HG03039 (cell line): ENCODE results near the gene RIPK4.
"Not testable (repeated sequence)": the region's sequence is repeated elsewhere in the genome, so short reads cannot be mapped to it uniquely, and the experiment has no call there.

ENCODE experiments used
- ATAC-seq: cut with Tn5 transposase; IDR thresholded peaks from one replicate; pipeline ENCODE4 v1.9.1; 2021; ENCODE audit warnings: mild to moderate bottlenecking, moderate library complexity; ENCODE audit not compliant: unreplicated experiment

The RIPK4 gene

DNA sequence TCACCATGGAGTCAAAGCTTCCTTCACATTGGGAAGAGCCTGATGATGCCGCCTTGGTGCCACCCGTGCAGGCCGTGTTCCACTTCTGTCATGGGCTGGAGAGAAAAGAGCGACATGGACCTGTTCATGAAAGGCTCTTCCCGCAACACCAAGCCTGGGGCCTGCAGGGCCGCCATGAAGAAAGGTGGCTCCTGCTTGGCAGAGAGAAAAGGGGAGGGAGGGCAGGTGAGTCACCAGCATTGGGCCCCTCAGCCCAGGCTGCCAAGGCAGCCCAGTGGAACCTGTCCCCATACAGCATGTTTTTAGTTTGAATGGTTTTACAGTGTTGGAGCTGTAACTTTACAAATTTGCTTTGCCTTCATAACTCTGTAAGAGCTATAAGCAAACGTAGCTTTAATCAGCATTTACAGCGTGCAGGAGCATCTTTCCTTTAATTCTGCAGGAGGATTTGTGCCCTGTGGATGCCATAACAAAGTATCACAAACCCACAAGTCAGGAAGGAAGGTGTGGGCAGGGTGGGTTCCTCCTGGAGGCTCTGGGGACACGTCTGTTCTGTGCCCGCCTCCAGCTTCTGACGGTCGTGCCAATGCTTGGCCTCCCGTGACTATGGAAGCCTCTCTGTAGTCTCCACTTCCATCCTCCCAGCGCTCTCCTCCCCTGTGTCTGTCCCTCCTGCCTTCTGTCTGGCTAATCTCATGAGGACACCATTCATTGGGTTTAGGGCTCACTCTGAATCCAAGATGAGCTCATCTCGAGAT lies 49.1 kb downstream of the RIPK4 start:
- no peak for ATAC-seq

DNA sequence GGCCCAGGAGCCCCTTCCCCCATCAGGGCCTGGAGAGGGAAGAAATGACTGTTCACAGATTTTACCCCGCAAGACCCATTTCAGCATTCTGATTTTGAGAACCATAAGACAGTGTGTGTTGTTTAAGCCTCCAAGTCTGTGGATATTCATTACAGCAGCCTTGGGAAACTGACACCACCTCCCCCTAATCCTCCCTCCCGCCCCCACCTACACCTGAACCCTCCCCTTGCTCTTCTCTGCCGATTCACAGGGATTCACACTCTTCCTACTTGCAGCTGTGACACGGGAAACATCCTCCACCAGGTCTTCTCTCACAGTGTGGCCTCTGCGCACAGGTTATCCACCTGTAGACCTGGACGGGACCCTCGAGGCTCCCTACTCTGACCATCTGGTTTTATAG lies 50.1 kb downstream of the RIPK4 start:
- no peak for ATAC-seq

DNA sequence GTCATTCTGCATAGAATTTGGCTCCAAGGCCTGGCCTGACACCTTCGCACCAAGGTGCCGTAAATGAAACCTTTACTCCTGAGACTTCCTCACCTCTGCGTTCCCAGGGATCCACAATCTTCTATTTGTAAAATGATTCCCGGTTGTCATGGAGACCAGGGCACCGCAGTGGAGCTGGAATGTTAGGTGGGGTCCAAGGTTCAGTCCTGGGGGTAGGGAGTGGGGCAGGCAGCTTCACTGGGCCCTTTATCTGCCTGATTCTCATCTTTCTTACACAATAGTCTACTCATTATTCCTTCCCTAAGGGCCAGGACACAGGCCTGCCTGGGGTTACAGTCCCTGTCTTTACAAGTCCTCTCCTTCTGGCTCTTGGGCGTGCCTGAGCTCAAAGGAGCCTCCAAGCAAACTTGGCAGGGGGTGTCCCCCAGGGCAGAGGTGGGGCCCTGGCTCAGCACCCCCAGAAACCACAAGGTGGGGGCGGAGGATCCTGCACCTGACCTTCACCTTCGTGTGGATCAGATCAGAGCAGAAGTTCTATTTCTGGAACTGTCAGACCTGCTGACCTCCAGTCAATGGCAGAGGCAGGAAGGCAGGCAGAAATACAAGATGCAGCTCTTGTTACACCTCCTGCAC lies 51.1 kb downstream of the RIPK4 start:
- no peak for ATAC-seq

DNA sequence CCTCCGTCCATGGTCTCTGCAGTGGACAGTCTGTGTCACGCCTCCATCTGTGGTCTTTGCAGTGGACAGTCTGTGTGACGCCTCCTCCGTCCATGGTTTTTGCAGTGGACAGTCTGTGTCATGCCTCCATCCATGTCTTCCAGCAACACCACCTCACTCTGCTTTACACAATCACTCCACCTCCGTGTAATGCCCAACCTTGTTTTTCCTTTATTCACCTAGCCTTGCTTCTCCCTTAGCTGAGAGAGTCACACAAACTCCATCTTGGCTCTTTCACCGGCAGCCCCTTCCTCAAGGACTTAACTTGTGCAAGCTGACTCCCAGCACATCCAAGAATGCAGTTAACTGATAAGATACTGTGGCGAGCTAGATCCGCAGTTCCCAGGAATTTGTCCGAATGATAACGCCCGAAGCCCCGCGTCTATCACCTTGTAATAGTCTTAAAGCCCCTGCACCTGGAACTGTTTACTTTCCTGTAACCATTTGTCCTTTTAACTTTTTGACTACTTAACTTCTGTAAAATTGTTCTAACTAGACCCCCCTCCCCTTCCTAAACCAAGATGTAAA lies 52.5 kb downstream of the RIPK4 start:
- not testable (repeated sequence) for ATAC-seq

DNA sequence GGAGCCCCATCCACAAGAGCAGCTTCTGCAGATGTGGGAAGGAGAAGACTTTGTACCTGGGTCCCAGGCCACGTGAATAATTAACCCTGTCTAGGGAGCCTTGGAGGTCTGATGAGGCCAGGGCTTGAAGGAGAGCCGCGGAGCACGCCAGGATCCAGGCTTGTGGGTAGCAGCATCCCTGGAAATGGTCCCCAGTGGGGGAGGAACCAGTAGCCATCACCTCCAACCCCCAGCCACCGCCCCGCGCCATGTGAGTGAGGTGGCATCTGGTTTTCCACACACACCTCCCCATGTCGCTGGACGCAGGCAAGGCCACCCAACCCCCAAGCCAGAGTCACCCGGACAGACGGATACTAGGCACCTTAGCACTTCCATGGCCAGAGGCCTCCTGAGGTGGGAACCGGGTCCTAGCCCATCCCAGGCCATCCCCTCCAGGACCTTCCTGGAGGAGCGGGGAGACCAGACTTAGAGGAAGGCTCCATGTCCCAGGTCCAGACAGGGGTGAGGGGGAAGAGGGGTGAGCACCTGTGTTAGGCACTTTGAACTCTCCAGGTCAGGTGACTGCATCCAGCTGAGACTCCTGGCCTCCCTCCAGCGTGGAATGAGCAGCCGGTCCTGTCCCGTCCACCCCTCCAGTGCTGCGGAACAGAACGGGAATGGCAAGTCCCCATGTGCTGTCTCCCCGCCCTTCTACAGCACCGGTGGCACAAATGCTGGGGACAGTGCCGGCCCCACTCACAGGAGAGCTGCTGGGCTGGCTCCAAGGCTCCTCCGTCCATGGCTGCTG lies 53.2 kb downstream of the RIPK4 start:
- no peak for ATAC-seq

DNA sequence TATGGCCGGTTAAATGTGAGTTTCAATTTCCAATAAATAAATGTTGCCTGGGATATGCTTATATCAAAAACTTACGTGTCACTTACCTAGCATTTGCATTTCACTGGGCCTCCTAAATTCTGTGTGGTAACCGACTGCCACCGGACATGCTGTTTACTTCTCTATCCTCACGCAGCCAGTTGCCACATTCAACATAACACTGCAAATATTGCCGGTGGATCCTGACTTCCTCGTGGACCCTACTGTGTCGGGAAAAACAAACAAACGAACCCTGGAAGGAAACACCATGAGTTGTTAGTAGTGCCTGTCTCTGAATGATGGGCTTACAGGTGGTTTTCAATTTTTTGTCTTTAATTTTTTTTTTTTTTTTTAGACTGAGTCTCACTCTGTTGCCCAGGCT lies 54.1 kb downstream of the RIPK4 start:
- no peak for ATAC-seq

DNA sequence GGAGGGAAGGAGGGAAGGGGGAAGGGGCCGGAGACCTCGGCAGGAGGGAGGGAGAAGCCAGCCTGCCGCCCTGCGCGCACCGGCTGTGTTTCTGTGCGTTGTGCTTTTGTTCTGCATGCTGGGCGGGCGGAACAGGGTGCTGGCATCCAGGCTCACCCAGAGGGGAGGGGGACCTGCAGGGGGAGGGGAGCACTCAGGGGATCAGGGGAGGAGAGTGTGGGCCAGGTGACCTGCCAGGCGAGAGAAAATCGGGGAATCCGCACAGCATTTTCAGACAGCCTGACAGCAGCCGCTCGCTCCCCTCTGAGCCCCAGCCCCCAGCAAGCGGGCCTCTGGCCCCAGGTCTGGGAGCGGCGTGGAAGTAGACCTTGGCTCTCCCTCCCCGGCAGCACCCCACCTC lies 54.7 kb downstream of the RIPK4 start:
- no peak for ATAC-seq

DNA sequence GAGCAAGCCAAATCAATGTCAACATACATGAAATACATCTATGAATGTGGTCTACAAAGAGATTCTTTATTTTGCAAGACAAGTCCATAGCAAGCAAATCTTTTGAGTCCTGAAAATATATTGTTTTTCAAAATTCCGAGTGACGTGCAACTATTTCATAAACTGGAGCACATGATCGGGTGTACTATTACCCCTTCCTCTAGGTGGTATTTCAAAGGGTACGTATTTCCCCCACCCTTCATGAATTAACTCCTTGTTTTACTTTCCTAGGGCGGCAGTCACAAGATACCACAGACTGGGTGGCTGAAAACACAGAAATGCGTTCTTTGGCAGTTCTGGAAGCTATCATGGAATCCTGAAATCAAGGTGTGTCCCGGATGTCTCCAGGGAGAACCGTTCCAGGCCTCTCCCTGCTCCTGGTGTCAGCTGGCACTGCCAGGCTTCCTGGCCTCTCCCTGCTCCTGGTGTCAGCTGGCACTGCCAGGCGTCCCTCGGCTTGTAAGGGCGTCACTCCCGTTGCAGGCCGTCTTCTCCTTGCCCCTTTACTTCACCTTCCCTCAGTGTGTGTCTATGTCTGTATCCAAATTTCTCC lies 55.3 kb downstream of the RIPK4 start:
- no peak for ATAC-seq

DNA sequence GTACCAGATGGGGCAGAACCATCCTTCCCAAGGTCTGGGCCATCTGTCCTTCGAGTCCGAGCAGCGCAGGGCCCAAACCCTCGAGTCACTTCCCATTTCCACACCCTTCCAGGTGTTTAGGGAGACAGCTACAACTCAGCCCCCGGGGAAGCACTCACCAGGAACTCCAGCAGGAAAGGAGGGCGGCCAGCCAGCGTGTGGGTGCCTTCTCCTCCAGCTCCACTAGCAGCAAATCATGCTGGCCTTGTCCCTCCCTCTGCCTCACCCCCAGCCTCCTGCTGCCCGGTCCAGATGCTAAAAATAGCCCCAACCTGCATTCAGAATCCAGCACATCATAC lies 56.1 kb downstream of the RIPK4 start:
- ATAC-seq: no peak

DNA sequence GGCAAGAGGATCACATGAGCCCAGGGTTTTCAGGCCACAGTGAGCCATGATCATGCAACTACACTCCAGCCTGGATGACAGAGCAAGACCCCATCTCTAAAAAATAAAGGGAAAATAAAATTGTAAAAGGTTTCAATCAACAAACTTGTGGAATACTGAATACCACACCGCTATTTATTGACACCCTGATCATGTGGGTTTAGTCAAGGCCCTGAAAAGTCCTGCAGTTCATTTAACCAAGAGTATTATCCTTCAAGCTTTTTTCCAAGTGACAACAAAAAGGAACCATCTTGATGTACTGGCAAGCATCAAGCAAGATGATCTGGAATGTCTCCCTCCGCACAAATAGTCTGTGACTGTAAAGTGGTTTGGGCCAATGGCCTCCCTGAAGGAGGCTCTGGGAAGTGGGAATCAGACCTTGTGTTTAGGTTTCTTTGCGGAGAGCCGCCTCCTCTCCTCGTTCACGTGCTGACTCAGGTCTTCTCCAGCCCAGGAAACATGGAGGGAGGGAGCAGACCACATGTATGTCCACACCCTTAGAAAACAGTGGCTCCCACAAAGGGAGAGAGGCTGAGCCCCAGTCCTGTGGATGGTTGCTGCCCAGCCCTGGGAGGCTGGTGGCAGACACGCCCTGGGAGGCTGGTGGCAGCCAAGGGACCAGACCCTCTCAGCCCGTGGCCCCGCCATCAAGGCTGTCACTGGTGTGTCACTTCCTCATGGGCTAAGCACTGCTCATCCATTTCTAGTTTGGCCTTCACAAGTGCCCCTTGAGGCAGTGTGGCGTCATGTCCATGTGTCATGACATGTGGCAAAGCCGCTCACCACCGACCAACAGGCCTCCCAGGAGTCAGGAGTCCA lies 56.7 kb downstream of the RIPK4 start:
- no peak for ATAC-seq

DNA sequence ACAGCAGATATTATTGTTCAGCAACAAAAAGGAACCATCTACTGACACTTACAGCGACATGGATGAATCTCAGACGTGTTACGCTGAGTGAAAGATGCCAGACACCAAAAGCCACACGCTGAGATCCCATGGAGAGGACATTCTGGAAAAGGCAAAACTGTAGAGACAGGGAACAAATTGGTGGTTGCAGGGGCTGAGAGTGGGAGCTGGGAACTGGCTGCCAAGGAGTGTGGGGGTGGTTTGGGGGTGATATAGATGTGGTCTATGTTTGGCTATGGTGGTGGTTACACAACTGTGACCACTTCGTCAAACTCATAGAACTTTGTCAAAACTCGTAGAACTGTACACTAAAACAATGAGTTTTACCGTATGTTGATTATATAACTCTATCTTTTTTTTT lies 57.7 kb downstream of the RIPK4 start:
- ATAC-seq: no peak

DNA sequence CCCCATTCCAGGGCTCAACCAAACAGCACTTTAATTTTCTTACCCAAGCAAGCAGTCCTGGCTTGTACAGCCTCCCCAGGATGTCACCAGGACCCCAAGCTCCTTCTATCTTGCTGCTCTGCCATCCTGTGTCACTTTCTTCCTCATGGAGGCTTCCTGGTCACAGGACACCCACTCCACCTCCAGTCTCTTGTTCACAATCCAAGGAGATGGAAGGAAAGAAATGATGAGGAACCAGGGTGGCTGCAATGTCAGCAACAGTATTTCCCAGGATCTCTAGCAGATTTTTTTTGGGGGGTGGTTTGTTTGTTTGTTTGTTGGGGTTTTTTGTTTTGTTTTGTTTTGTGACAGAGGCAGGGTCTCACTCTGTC lies 58.9 kb downstream of the RIPK4 start:
- no peak for ATAC-seq

DNA sequence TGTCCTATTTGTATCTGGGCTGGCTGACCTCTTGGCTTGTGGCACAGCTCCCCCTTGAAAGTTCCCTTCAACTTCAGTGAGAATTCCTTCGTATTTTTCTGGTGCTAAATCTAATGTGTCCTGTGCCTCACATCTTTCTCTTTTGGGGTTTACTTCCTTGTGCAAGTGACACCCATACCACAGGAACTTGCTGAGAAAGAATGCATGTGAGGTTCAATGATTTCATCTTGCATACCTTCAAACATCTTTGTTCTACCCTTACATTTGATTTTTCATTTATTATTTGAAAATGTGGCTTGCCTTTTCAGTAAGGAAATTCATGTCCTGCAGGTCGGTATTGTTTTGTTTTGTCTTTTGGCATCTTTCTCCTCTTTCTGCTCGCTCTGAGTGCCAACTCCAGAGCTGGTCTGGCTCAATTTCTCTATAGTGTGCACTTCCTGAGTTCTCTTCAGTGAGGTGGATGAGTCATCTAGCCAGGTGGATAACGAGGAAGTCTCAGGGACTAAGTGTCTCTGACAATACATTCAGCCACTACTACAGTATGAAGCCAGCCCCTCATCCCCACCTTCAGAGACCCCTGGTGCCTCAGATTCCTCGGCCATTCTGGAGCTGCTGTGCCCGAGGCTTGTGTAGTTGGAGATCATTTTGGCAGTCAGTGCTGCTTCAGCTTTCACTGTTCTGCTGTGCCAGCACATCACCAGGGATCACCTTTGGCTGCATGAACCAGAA lies 59.5 kb downstream of the RIPK4 start:
- no peak for ATAC-seq

DNA sequence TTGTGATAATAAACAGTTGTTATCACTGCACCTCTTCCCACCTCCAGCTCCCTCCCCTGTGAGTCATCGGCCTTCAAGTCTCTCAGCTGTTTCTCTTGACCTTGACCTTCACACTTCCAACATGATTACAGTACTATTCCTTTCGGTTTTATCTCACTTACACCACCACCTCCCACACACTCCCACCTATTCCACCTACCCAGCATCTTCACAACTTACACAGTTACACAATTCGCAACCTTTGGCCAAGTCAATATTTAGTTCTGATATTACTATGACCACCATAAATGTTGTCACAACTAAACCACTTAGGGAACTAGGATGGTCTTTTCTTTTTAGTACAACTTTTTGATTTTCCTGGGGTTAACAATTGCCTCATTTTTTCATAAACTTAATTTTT lies 60.2 kb downstream of the RIPK4 start:
- no peak for ATAC-seq

DNA sequence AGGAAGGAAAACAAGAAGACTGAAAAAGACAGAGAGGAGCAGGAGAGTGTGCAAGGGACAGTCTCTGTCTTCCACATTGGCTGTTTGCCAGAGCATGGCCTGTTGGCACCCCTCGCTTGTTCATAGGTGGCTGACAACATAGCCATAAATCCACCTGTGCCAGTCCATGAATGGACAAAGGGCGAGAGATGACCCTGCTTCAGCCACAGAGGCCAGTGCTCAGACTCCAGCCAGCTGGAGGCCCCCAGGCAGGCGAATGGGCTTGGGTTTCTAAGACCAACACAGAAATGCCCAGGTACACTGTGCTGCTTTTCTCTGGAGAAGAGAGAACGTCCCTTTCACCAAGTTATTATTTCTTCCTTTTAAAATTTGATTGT lies 60.6 kb downstream of the RIPK4 start:
- ATAC-seq: no peak

DNA sequence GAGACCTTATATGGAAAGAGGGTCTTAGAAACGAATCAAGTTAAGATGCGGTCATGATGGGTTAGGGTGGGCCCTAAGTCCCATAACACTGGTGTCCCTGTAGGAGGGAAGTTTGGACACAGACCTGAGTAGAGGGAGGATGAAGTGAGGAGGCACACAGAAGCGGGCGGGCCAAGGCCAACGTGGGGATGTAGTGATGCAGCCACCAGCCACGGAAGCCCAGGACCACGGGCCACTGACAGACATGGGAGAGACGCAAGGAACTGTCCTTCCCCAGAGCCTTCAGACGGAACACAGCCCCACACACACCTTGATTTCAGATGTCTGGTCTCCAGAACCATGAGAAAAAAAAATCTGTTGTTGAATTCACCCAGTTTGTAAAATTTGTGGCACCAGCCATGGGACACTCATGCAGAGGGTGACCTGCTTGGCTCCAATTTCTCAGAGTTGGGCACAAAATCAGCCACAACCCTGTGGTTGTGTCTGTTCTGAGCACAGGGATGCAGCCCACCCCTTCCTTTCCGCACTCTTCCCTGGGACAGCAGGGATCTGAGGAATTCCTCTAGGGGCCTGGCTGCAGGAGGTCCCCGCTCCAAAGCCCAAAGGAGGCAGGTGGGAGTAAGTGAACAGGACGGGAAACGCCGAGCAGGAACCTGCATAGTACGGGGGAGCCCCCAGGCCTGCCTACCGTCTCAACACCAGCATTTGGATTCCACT lies 61.1 kb downstream of the RIPK4 start:
- no peak for ATAC-seq

DNA sequence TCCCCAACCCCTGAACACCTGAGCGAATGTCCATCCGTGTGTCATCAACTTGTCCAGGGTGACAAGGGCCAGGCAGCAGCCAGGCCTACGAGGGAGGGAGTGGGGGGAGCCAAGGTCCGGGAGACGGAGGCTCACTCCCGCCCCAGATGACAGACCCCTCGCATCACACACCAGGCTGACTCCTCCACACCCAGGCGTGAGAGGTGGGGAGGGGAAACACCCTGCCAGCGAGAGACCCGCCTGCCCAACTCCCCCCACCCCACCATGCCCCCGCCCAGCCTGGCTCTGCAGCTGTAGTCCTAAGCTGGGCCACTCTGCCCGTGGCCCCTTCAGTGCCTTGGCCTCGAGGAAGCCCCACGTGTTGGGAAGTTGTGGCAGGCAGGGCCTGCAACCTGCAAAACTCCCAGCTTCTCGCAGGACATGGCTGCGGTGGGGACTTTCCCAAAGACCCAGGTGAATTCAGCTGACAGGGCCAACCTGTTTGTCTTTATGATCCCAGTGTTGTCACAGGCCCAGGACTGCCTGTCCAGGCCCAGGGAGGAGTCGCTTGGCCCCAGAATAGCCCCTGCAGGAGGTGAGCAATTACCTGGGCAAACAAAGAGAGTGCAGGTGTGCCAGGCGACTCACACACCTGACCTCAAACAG lies 62.9 kb downstream of the RIPK4 start:
- ATAC-seq: no peak

DNA sequence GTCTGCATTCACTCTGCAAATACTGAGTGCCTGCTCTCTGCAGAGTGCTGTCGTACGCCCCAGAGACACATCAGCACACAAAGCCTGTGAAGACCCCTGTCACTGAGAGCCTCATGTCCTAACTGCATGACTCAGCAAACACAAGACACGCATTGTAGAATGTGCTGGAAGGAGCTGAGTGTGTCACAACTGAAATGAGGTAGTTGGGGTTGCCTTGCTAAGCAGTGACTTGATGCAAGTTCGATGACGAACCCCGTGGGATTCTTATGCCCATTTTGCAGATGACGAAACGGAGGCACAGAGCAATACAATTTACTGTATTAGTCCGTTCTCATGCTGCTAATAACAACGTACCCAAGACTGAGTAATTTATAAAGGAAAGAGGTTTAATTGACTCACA lies 65.1 kb downstream of the RIPK4 start:
- ATAC-seq: no peak

DNA sequence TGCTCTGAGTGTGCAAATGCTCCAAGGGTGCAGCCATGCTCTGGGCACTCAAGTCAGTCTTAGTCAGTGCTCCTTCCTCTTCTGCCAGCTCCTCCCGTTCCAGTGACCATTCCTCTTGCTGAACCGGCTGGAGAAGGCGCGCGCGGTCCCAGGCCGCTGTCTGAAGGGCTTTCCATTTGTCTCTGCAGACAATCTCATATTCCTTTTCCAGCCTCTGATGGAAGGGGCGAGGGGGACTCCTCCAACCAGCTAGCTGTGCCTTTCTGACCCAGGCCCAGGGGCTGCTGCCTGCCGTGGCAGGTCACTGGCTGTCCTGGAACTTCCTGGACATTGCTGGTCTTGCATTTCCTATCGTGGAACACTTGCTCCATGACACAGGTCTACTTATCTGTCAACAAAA lies 67.5 kb downstream of the RIPK4 start:
- no peak for ATAC-seq
